ENCODE data around the gene SSB.

Gene SSB

GRCh38 chr2:169859423-169859822 is 60.8 kb downstream of the SSB start:
- TF ChIP-seq CTCF (IDR thresholded peaks at IDR 0.05; ENCODE audit: borderline replicate concordance, control extremely low read depth, extremely low read depth, insufficient read depth, missing control alignments): no peak
- in situ Hi-C loops (cut with MboI; ENCODE audit: low sequenced_read_pairs, unreplicated experiment): no loop called here
- no peak for DNase-seq (ENCODE audit: low spot score)

GRCh38 chr2:169860149-169860548 is 61.5 kb downstream of the SSB start:
- TF ChIP-seq CTCF (IDR thresholded peaks at IDR 0.05; ENCODE audit: borderline replicate concordance, control extremely low read depth, extremely low read depth, insufficient read depth, missing control alignments): no peak
- no peak for DNase-seq (ENCODE audit: low spot score)

More at GRCh38 chr2:169860149-169860548, 61.5 kb downstream of the SSB start:
- in situ Hi-C loops (cut with MboI; ENCODE audit: low sequenced_read_pairs, unreplicated experiment): no loop called here
